ENCODE data around the gene CUBN.
"Not testable (repeated sequence)": the region's sequence is repeated elsewhere in the genome, so short reads cannot be mapped to it uniquely, and the experiment has no call there.

Gene CUBN

DNA sequence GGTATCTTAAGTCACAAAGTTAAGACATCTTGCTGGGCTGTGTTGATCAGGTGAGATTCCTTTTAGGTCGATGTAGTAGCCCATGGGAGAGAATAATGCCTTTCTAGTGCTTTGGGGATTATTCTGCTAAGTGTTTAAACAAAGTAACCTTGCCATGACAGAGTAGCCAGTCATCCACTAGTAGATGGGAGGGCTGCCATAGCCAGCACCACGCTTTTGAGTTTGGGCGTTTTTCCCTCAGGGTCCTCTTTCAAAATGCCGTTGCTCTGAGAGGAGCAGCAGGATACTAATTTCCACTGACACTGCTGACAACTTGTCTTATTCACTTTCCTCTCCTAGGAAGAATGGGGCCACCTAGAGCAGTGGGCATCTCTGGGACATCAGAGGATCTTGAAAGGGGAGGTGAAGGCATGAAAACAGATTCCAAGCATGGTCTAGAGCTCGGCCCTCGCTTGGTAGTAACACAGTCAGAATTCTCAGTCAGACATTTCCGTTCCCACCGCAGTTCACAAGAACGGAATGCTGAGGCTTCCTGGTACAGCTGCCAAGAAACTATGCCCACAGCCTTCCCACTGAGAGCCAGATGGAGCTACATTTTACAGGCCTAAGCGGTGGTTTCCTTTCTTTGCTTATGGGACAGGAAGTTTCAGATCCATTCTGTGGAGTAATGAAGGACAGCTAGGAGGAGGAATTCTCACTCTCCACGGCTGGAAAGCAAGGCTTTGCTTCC lies 297.1 kb downstream of the CUBN start:
- ChIA-PET POLR2A (interaction anchor here (0.7 to 2.3 kb wide), 5 partner anchors 15 to 406 kb away, joined by 3 to 7 read pairs (median 4); partner anchors contain the start of genes RSU1 and VIM), CTCF (interaction anchor here (0.6 to 2.5 kb wide), 7 partner anchors 8 to 733 kb away, joined by 3 to 19 read pairs (median 3); no protein-coding TSS in a partner anchor)
- no peak for TF ChIP-seq CTCF (IDR thresholded peaks at IDR 0.05; ENCODE audit: insufficient read depth, low read length, missing control alignments)
- no peak overlapping the region for H3K4me3 ChIP-seq (ENCODE audit: low read depth, low read length)
- peak; percentile 84 for DNase-seq (ENCODE audit: low read depth, low spot score)

DNA sequence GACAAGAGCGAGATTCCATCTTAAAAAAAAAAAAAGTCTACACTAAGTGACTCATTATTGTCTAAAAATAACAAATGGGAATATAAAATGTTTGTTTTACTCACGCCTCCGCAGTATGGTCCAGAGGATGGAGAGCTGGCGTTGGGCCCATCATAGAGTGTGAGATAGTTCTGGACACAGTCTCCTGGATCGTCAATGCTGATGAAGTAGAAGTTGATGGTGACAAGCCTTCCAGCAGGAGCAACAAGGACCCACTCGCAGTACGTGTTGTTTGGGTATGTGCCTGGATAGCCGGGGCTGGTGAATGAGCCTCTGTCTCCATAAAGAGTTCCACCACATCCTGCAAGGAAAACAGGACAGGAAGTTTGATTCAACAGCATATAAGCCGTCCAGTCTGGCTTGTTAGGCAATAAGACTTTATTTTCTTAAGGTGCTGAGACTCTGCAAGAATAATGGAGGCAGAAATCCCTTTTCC lies 300.9 kb downstream of the CUBN start:
- ChIA-PET CTCF (interaction anchor here (0.8 to 3.6 kb wide), 13 partner anchors 9 to 949 kb away, joined by 3 to 35 read pairs (median 6); partner anchors contain the start of gene RSU1), POLR2A (interaction anchor here (0.6 to 0.7 kb wide), 2 partner anchors 160 to 197 kb away, joined by 3 read pairs; no protein-coding TSS in a partner anchor)
- no peak overlapping the region for H3K4me3 ChIP-seq (ENCODE audit: low read depth, low read length)
- TF ChIP-seq CTCF (IDR thresholded peaks at IDR 0.05; ENCODE audit: insufficient read depth, low read length, missing control alignments), result no peak
- peak; percentile 53 for DNase-seq (ENCODE audit: low read depth, low spot score)

DNA sequence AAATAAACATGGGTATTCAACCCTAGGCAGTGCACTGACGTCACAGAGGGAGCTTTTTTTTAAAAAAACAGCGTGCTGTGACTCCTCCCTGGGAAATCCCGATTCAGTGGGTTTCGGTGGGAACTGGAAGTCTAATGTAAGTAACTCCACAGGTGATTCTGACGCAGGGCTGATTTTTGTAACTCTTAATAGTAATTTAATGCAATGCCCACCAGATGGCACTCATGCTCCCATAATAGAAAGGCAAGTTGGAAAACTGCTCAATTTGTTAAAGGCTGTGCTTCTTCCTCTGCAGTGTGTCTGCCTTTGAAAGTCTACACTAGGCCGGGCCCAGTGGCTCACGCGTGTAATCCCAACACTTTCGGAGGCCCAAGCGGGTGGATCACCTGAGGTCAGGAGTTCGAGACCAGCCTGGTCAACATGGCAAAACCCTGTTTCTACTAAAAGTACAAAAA lies 301.5 kb downstream of the CUBN start:
- peak; percentile 26 for TF ChIP-seq CTCF (IDR thresholded peaks at IDR 0.05; ENCODE audit: insufficient read depth, low read length, missing control alignments)
- CTCF ChIA-PET, result interaction anchor here (0.8 to 3.6 kb wide), 21 partner anchors 9 to 949 kb away, joined by 3 to 35 read pairs (median 5); partner anchors contain the start of gene RSU1
- POLR2A ChIA-PET, result no interaction called here
- peak; percentile 31 for DNase-seq (ENCODE audit: low read depth, low spot score)
- H3K4me3 ChIP-seq (ENCODE audit: low read depth, low read length), result no peak overlapping the region

DNA sequence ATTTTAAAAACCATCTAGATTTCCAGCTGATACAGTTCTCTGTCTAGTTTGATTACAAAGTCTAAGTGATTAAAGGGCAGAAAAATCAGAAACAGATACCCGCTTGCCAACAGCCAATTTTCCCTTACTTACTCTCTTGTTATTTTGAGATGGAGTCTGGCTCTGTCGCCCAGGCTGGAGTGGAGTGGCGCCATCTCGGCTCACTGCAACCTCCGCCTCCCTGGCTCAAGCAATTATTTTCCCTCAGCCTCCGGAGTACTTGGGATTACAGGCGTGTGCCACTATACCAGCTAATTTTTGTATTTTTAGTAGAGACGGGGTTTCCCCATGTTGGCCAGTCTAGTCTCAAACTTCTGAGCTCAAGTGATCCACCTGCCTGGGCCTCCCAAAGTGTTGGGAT lies 302.1 kb downstream of the CUBN start:
- CTCF ChIA-PET, result interaction anchor here (0.8 to 3.6 kb wide), 20 partner anchors 10 to 915 kb away, joined by 3 to 35 read pairs (median 5); partner anchors contain the start of gene RSU1
- POLR2A ChIA-PET; DNase-seq (ENCODE audit: low read depth, low spot score); H3K4me3 ChIP-seq (ENCODE audit: low read depth, low read length): not testable (repeated sequence)

GRCh38 chr10:16822726-16823360 lies 306.8 kb downstream of the CUBN start:
- TF ChIP-seq CTCF (IDR thresholded peaks at IDR 0.05; ENCODE audit: insufficient read depth, low read length, missing control alignments), result no peak
- CTCF ChIA-PET, result interaction anchor here (1.1 to 2.5 kb wide), 2 partner anchors 11 to 468 kb away, joined by 3 to 9 read pairs; no protein-coding TSS in a partner anchor
- H3K4me3 ChIP-seq (ENCODE audit: low read depth, low read length), result no peak overlapping the region
- no peak for DNase-seq (ENCODE audit: low read depth, low spot score)
- POLR2A ChIA-PET, result no interaction called here

- DNase-seq (ENCODE audit: low read depth, low spot score), result no peak
- H3K4me3 ChIP-seq (ENCODE audit: low read depth, low read length), result no peak overlapping the region
- ChIA-PET CTCF (interaction anchor here (1.1 to 2.0 kb wide), 2 partner anchors 8 to 435 kb away, joined by 5 to 7 read pairs; no protein-coding TSS in a partner anchor), POLR2A (no interaction called here)
- no peak for TF ChIP-seq CTCF (IDR thresholded peaks at IDR 0.05; ENCODE audit: insufficient read depth, low read length, missing control alignments)
These were observed 307.6 kb downstream of the CUBN start for GRCh38 chr10:16822027-16822426.

All from AG04449 (cell line).